ENCODE data around the gene PACSIN2.
A peak's percentile ranks its signal among the peaks of the same experiment; 100 is the strongest.

The PACSIN2 gene

GRCh38 chr22:42901790-42902508 is 113.0 kb downstream of the PACSIN2 start:
- peak; percentile 7 for DNase-seq

GRCh38 chr22:42897960-42898359 is 117.0 kb downstream of the PACSIN2 start:
- no peak for DNase-seq

GRCh38 chr22:42895541-42895981 is 119.4 kb downstream of the PACSIN2 start:
- no peak for DNase-seq

GRCh38 chr22:42895087-42895486 is 119.9 kb downstream of the PACSIN2 start:
- no peak for DNase-seq

GRCh38 chr22:42893371-42894150 is 121.4 kb downstream of the PACSIN2 start:
- DNase-seq, result no peak

GRCh38 chr22:42892571-42893316 is 122.2 kb downstream of the PACSIN2 start:
- no peak for DNase-seq

- no peak for DNase-seq
Measured at GRCh38 chr22:42892156-42892555, 122.8 kb downstream of the PACSIN2 start.

GRCh38 chr22:42891696-42892095 is 123.3 kb downstream of the PACSIN2 start:
- no peak for DNase-seq

- DNase-seq, result no peak
Measured at GRCh38 chr22:42891008-42891407, 123.9 kb downstream of the PACSIN2 start.

GRCh38 chr22:42889304-42889703 is 125.6 kb downstream of the PACSIN2 start:
- no peak for DNase-seq

GRCh38 chr22:42887523-42888507 is 127.1 kb downstream of the PACSIN2 start:
- no peak for DNase-seq

GRCh38 chr22:42887120-42887519 is 127.8 kb downstream of the PACSIN2 start:
- DNase-seq, result no peak

GRCh38 chr22:42885446-42885845 is 129.5 kb downstream of the PACSIN2 start:
- DNase-seq, result no peak

- no peak for DNase-seq
Measured at GRCh38 chr22:42884616-42885375, 130.2 kb downstream of the PACSIN2 start.

GRCh38 chr22:42883970-42884369 is 131.0 kb downstream of the PACSIN2 start:
- DNase-seq, result no peak

GRCh38 chr22:42883121-42883520 is 131.8 kb downstream of the PACSIN2 start:
- DNase-seq, result no peak

- DNase-seq, result peak; percentile 38
Measured at GRCh38 chr22:42881982-42882656, 132.8 kb downstream of the PACSIN2 start.

GRCh38 chr22:42881298-42881697 is 133.7 kb downstream of the PACSIN2 start:
- no peak for DNase-seq

GRCh38 chr22:42880815-42881214 is 134.1 kb downstream of the PACSIN2 start:
- DNase-seq, result no peak

- peak; percentile 40 for DNase-seq
Measured at GRCh38 chr22:42879371-42880021, 135.5 kb downstream of the PACSIN2 start.
